Erythroblast (primary cell): Measurements from ENCODE around the gene CYP27B1.

ENCODE experiments used
- GATA1 ChIP-seq: IDR thresholded peaks from 2 replicates; pipeline ENCODE4 v1.6.1; 2011; ENCODE audit warnings: low read depth, mild to moderate bottlenecking, control low read depth, low read length, moderate library complexity
- POLR2A ChIP-seq: IDR thresholded peaks from 2 replicates; pipeline ENCODE4 v1.6.1; 2011; ENCODE audit warnings: mild to moderate bottlenecking, low read length

GRCh38 chr12:57803319-57803893 lies 36.5 kb upstream of the CYP27B1 start:
- no peak for TF ChIP-seq POLR2A
- no peak for TF ChIP-seq GATA1
